HepG2 (cell line): ENCODE measurements around the gene AMZ2. TPM values are rescaled to one million over a fixed set of nuclear protein-coding genes. Genes with fewer than 3 reads are reported as not detected.

Source experiments
- AGO1 ChIP-seq: fragments of 200-400 bp; formaldehyde crosslinking; IDR thresholded peaks from 2 replicates; pipeline ENCODE4 v1.6.1; 2017; ENCODE audit warnings: mild to moderate bottlenecking, low read depth, low read length, moderate library complexity; ENCODE audit not compliant: poor library complexity, severe bottlenecking
- CENPX ChIP-seq: sonication (generic); formaldehyde crosslinking; IDR thresholded peaks from 2 replicates; pipeline ENCODE4 v1.9.0; 2021; ENCODE audit warnings: mild to moderate bottlenecking, missing genetic modification reagents, moderate library complexity
- GABPB1 ChIP-seq: IDR thresholded peaks from 2 replicates; pipeline ENCODE4 v1.6.1; 2016; ENCODE audit warnings: mild to moderate bottlenecking, missing genetic modification reagents, moderate library complexity, missing compliant biosample characterization
- HOMEZ ChIP-seq: IDR thresholded peaks from 2 replicates; pipeline ENCODE4 v1.6.1; 2016; ENCODE audit warnings: low read depth
- IKZF5 ChIP-seq: IDR thresholded peaks from 2 replicates; pipeline ENCODE4 v1.6.1; 2018; ENCODE audit warnings: missing genetic modification reagents, mild to moderate bottlenecking, missing compliant biosample characterization
- KDM5A ChIP-seq: fragments of 200-600 bp; sonication (generic); IDR thresholded peaks from 2 replicates; pipeline ENCODE4 v1.7.0; 2018; ENCODE audit warnings: antibody characterized with exemption, mild to moderate bottlenecking, low read length, borderline replicate concordance
- MATR3 ChIP-seq: sonication (generic); formaldehyde crosslinking; IDR thresholded peaks from 2 replicates; pipeline ENCODE4 v1.4.0; 2020; ENCODE audit warnings: missing genetic modification reagents
- PAXIP1 ChIP-seq: sonication (generic); formaldehyde crosslinking; conservative IDR thresholded peaks from 2 replicates; pipeline ENCODE4 v1.4.0; 2020; ENCODE audit warnings: mild to moderate bottlenecking, missing genetic modification reagents, moderate library complexity
- SP5 ChIP-seq: IDR thresholded peaks from 2 replicates; pipeline ENCODE4 v1.6.1; 2016; ENCODE audit warnings: low read depth, borderline replicate concordance
- TSC22D2 ChIP-seq: sonication (generic); formaldehyde crosslinking; IDR thresholded peaks from 2 replicates; pipeline ENCODE4 v1.5.1; 2020; ENCODE audit warnings: missing genetic modification reagents, mild to moderate bottlenecking, borderline replicate concordance
- YY1 ChIP-seq: IDR thresholded peaks from 2 replicates; pipeline ENCODE4 v1.6.1; 2011; ENCODE audit warnings: low read length, low read depth, moderate library complexity, mild to moderate bottlenecking; ENCODE audit not compliant: insufficient read depth, insufficient replicate concordance
- ZEB1 ChIP-seq: IDR thresholded peaks from 2 replicates; pipeline ENCODE4 v1.6.1; 2012; ENCODE audit warnings: mild to moderate bottlenecking, low read depth, inconsistent platforms; ENCODE audit not compliant: insufficient replicate concordance
- ZHX1 ChIP-seq: sonication (generic); formaldehyde crosslinking; IDR thresholded peaks from 2 replicates; pipeline ENCODE4 v1.8.1; 2022; ENCODE audit warnings: low read depth, mild to moderate bottlenecking, missing genetic modification reagents
- ZNF205 ChIP-seq: IDR thresholded peaks from 2 replicates; pipeline ENCODE4 v1.6.1; 2018; ENCODE audit warnings: missing biosample characterization, missing genetic modification reagents
- ZNF414 ChIP-seq: sonication (generic); formaldehyde crosslinking; IDR thresholded peaks from 2 replicates; pipeline ENCODE4 v1.5.0; 2020; ENCODE audit warnings: missing genetic modification reagents
- ZNF549 ChIP-seq: sonication (generic); formaldehyde crosslinking; IDR thresholded peaks from 2 replicates; pipeline ENCODE4 v1.5.0; 2020; ENCODE audit warnings: missing genetic modification reagents
- ZNF558 ChIP-seq: sonication (generic); formaldehyde crosslinking; IDR thresholded peaks from 2 replicates; pipeline ENCODE4 v1.9.0; 2022; ENCODE audit warnings: mild to moderate bottlenecking, missing genetic modification reagents, borderline replicate concordance
- ZNF605 ChIP-seq: sonication (generic); formaldehyde crosslinking; IDR thresholded peaks from 2 replicates; pipeline ENCODE4 v1.8.0; 2022; ENCODE audit warnings: mild to moderate bottlenecking, missing genetic modification reagents
- ZNF776 ChIP-seq: sonication (generic); formaldehyde crosslinking; IDR thresholded peaks from 2 replicates; pipeline ENCODE4 v1.4.0; 2020; ENCODE audit warnings: mild to moderate bottlenecking, missing genetic modification reagents
- polyA plus RNA-seq, 8 experiments: library from polyadenylated mRNA; depleted of rRNA in 3 of 8; stranded (reverse) in 7 of 8; unstranded in 1 of 8; fragments of >200 nt; fragmentation: Illumina TruSeq in 4 of 8; extraction: Trizol in 4 of 8; gene quantifications; 2 replicates each; pipeline versions ENCODE4 v1.2.1 to v1.2.3, GENCODE V29; 2011 to 2016; ENCODE audit warnings: low read depth in 4 of 8, missing spikeins in 1 of 8, mixed read lengths in 1 of 8; ENCODE audit not compliant: insufficient read depth in 1 of 8
- total RNA-seq, 5 experiments: library from RNA; depleted of rRNA; stranded (reverse); fragments of >200 nt; fragmentation: Illumina TruSeq; extraction: Trizol; gene quantifications; 2 replicates each; pipeline ENCODE4 v1.2.3, GENCODE V29; 2016; ENCODE audit warnings: low read depth in 1 of 5

The AMZ2 gene
- total and polyA plus RNA-seq, 2 of the 13 experiments (the other 11 are each of a cell fraction or from before 2014, with no cell fraction given), result 86.9 to 90.2 TPM

- TF ChIP-seq SP5 (CRISPR knock-in tag) (0 out of 2 replicates have a peak, but pooled peaks have one; percentile 21), ZNF776 (peak; percentile 79; the same call in 1 of the 2 replicates), ZNF549 (CRISPR knock-in tag) (no peak), CENPX (CRISPR knock-in tag) (no peak), PAXIP1 (CRISPR knock-in tag) (0 out of 2 replicates have a peak, but pooled peaks have one; percentile 35), ZNF414 (CRISPR knock-in tag) (peak; percentile 54; the same call in 1 of the 2 replicates), GABPB1 (peak; percentile 90), IKZF5 (CRISPR knock-in tag) (peak; percentile 45; the same call in 1 of the 2 replicates), AGO1 (peak; percentile 23), ZNF558 (CRISPR knock-in tag) (0 out of 2 replicates have a peak, but pooled peaks have one; percentile 14), MATR3 (CRISPR knock-in tag) (no peak), ZHX1 (CRISPR knock-in tag) (0 out of 2 replicates have a peak, but pooled peaks have one; percentile 32), YY1 (peak; percentile 53), KDM5A (no peak), TSC22D2 (CRISPR knock-in tag) (peak; percentile 54; the same call in 1 of the 2 replicates), ZNF205 (CRISPR knock-in tag) (no peak), ZNF605 (peak; percentile 63), HOMEZ (CRISPR knock-in tag) (0 out of 2 replicates have a peak, but pooled peaks have one; percentile 16), ZEB1 (no peak)
Measured at GRCh38 chr17:68200689-68201417, 47.0 kb upstream of the AMZ2 start (continued).
